Measurements from ENCODE around the gene GALR2.

DNA sequence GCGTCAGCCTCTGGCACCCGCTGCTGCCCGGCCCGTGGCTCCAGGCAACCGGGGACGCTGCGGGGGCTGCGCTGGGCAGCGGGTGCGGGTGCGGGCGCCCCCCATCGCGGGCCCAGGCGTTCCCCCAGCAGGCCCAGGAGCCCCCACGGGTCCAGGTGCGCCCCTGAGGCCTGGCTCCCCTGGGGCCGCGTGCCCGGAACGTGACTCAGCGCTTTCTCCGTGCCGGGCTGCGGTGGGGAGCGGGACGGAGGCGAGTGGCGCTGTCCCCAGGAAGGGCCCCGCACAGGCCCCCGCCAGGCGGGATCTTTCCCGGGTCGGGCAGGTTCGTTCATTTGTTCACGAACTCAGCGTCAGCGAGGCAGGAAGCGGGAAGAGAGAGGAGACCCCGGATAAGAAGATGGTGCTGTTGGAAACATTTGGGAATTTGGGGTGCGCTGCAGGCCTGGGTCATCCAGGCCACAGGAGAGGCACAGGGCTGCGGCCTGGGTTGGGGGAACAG is 47.4 kb downstream of the GALR2 start:
- TF ChIP-seq, protein P1, sequence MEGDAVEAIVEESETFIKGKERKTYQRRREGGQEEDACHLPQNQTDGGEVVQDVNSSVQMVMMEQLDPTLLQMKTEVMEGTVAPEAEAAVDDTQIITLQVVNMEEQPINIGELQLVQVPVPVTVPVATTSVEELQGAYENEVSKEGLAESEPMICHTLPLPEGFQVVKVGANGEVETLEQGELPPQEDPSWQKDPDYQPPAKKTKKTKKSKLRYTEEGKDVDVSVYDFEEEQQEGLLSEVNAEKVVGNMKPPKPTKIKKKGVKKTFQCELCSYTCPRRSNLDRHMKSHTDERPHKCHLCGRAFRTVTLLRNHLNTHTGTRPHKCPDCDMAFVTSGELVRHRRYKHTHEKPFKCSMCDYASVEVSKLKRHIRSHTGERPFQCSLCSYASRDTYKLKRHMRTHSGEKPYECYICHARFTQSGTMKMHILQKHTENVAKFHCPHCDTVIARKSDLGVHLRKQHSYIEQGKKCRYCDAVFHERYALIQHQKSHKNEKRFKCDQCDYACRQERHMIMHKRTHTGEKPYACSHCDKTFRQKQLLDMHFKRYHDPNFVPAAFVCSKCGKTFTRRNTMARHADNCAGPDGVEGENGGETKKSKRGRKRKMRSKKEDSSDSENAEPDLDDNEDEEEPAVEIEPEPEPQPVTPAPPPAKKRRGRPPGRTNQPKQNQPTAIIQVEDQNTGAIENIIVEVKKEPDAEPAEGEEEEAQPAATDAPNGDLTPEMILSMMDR (conservative IDR thresholded peaks at IDR 0.05 in 1 of 2, IDR thresholded peaks at IDR 0.05 in 1 of 2; ENCODE audit: extremely low read depth in 1 of 2, insufficient read depth in 1 of 2, low read depth in 1 of 2, low read length in 2 of 2), result no peak
- no peak for TF ChIP-seq EZH2 (IDR thresholded peaks at IDR 0.05; ENCODE audit: borderline replicate concordance, low read length)
